Activated T-cell treated with anti-CD3 and anti-CD28 coated beads for 4 hours (primary cell): Measurements from ENCODE around the gene MAFB.

Experiments used
- DNase-seq: peaks from one replicate; pipeline ENCODE4 v3.0.0-alpha.2; 2020

The MAFB gene

DNA sequence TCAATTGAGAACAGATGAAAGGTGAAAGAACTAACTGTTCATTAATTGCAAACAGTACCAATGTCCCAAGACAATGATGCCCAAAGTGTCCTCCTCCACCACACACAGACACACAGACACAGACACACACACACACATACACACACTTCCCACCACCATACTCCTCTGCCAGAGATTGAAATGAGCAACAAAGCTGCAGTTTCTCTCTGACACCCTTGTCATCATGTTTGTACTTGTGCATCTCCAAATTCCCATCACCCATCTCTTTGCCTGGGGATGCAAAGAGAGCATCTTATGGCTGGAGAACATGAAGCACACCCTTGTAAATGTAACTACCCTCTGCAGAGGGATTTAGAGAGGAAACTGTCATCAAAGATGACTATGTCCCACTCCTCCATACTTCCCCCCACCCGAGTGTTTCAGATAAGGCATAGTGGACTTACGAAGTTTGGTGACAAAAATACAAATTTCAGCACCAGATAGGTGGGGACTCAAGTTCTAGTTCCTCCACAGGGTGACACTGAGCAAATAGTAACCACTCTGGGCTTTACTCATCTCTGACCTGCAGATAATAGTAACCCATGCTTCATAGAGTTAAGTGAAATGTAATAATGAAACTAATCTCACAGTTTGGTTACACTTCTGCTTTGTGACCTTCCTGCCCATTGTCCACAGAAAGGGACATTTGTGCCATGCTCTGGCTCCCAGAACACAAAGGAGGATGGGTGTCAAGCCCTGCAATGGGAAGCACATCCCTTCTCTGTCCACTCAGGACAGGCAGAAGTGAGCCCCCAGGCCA lies 8.7 kb downstream of the MAFB start:
- DNase-seq: no peak

DNA sequence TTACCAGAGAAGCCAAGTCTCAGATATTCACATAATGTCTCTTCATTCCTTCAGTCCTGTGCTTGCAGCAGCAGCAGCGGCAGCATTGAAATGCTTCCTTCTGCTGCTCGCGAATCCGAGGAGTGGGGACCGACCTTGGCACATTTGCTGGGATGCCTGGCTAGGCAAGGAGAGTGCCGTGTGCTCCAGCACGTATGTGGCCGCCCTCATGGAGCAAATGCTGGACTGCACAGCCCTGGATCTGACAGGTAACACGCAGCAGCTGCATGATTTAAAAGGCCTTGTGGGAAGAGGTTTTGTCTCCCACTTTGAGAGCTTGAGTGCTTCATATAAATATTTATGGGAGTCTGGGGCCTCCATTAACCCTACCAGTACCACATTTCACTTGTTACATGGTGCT lies 9.9 kb downstream of the MAFB start:
- no peak for DNase-seq

GRCh38 chr20:40678286-40678875 lies 10.7 kb downstream of the MAFB start:
- DNase-seq: no peak

- no peak for DNase-seq
These were observed 11.6 kb downstream of the MAFB start for GRCh38 chr20:40677343-40677924.

GRCh38 chr20:40676491-40677269 lies 12.4 kb downstream of the MAFB start:
- DNase-seq: no peak

DNA sequence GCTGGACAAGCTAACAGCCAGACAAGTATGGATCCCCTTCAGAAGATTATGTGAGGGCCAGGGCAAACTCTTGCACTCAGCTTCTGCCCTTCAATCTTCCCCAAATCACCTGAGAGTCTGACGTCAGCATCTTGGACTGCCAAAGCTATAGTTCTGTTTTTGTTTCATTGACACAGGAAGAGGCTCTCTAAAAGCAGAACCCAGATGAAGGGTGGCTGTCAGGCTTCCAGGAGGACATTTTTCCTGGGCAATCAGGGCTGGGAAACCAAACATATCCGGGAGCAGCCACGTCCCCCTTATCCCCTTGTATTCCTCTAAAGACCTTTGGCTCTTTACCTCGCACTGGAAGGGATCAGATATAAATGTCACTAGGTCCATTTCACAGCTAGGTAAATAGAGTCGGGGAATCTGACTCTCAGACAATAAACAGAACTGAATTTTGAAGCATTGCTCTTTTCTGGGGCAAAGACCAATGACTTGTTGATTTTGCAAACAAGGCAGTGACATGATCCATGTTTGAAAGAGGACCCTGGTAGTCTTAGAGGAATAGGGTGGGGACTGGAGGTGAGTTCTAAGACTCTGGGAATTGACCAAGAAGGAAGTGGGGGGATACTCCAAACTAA lies 13.3 kb downstream of the MAFB start:
- DNase-seq: no peak

- no peak for DNase-seq
These were observed 15.6 kb downstream of the MAFB start for GRCh38 chr20:40673442-40673841.

- no peak for DNase-seq
These were observed 16.9 kb downstream of the MAFB start for GRCh38 chr20:40672095-40672494.

DNA sequence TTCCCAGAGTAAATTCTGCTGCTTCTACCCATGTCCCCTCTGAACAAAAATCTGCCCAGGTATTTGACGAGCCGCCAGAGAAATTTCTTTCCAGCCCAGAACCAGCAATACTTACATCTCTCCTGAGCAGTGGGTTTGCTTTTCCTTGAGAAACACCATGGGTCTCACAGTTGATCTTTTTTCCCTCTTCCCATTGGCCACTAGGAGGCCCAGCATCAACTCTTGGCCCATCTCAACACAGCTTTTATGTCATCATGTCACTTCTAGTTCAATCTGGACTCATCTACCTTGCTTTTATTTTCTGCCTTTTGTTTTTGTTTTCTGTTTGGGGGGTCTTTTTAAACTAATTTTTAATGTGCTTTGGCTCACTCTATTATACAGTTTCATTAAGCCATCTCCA lies 18.8 kb downstream of the MAFB start:
- no peak for DNase-seq

GRCh38 chr20:40669692-40670091 lies 19.3 kb downstream of the MAFB start:
- DNase-seq: no peak

DNA sequence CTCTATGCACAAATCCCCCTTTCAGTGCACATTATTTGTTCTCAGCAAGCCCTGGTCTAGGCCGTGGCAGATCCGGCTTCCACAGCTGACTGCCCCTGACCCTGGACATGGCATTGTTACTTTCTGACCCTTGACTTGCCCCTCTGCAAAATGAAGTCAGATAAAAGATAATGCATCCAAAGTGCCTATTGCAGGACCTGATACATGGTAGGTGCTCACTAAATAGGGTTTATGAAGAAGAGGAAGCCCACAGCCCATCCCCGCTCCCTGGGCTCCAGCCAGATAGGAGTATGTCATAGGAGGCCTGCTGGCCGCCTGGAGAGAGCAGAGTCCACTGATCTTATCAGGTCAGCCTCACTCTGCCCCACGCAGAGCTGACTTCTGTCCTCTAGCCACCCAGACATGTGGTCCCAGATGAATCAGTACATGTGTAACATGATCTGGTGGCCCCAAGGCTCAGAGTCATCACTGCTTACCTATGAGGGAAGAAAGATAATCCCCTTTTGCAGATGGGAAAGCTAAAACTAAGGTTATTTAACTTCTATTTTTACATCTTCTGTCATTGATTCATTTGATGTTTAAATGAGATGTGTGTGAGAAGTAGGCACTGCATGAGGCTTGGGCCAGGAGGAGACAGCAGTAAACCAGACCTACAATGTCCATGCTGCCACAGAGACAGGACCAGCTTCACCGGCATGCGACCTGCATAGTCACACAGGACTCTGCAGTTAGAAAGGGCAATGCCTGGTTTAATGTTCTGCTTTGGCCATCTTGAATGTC lies 20.4 kb downstream of the MAFB start:
- no peak for DNase-seq

DNA sequence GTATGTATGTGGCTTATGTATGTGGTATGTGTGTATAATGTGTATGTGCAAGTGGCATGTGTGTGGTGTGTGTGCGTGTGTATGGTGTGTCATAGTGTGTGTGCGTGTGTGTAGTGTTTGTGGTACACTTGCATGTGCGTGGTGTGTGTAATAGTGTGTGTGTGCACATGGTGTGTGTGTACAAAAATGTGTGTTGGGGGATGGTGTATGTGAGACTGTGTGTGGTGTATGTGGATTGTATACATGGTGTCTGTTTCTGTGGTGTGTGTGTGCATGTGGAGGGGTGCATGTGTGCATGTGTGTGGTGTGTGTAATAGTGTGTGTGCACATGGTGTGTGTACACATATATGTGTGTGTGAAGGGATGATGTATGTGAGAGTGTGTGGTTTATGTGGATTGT lies 21.5 kb downstream of the MAFB start:
- DNase-seq: no peak

DNA sequence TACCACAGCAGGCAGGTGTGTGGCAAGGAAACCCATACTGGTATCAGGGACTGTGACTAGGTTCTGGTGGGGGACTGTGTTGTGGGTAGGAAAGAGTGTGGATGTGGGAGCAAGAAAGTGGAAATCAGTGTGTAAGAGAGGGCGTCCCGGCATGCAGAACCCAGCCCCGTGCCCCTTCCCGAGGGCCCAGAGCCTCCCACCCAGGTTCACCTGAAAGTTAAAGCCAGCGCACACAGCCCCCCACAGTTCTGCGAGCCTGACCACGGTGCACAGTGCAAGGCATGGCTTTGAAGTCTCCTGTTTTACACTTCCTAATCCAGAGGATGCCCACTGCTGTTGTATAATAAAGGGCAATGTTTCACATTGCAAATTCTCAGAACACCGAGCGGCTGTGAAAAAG lies 22.7 kb downstream of the MAFB start:
- DNase-seq: no peak

DNA sequence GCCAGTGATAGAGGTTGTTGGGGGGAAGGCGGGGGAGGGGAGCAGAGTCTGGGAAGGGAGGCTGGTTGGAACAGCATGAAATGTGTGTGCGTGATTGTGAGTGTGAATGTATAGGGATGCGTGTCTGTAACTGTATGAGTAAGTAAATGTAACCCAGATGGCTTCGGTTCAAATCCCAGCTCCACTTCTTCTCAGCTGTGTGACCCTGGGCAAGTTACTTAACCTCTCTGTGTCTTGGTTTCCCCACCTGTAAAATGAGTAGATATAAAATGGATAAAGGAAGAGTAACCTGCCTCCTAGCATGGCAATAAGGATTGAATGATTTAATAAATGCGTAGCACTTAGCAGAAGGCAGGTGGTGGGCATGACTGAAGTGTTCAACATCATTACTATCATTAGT lies 24.1 kb downstream of the MAFB start:
- DNase-seq: no peak

DNA sequence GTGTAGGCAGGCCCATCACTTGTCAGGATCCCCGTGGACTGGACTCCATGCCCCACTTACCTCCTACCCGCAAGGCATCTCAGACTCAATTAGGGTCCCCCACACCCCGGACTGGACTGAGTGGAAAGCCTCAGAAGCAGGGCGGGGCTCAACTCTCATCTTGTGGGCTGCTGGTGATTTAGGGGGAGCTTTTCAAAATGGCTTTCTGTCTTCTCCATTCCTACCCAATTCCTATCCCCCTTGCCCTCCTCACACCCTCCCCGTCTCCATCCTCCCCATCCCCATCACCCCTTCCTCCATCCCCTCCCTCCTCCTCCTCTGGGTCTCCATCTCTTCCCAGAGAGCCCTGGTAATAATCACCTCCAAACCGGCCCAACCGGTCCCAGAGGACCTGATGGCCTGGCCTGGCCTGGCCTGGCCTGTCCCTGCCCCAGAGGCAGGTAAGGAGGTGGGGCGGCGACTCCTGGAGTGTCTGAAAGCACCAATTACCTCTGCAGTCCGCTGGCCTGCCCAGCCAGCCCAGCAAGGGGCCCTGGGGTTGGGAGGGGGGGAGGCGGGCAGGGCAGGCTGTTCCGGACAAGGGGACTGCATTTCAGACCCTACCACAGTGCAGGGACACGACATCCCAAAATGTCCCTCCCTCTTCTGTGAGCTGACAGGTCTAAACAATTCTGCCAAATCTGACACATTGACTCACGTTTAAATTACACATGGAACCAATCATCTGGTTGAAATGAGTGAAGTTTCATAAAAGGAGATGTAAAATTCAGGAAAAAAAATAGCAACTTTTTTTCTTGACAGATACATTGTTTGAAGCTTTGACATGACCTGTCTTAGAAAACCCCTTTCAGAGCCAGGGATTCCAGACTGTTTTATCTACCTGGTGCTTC lies 24.8 kb downstream of the MAFB start:
- no peak for DNase-seq

DNA sequence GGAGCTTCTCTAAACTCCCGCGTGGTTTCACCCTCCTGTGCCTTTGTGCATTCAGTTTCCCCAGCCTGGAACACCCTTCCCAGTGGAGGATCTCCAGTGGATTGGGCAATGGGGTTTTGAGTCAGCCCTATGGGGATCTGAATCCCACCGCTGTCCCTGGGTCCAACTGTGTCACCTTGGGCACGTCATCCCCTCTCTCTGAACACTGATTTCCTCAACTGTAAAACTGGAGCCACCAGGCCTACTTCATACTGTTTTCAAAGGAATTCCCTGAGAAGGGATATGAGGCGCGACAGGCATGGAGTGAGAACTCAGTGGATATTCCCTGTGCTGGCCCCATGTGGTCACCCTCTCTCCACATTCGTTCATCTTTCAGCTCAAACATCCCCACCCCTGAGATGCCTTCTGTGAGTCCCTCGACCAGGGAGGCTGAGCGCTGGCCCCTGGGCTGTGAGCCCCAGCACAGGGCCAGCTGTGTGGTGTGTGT lies 25.7 kb downstream of the MAFB start:
- no peak for DNase-seq

- no peak for DNase-seq
These were observed 29.5 kb downstream of the MAFB start for GRCh38 chr20:40659567-40659966.

DNA sequence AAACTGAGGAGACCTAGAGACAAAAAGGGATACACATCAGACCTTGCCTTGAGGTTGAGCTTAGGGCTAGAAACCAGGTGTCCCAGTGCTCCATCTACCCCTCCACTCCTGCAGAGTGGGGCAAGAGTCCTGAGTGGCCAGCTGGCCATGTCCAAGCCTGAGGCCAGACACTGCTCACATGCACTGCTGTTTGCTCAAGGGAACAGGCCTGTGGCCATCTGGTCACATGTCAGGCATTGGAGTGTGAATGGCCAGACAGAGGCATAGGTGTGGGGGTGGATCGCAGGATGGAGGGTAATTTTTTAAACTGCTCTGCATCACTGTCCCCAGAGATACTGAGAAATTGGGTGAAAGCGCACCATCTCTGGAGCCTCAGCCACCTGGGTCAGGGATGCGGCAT lies 30.5 kb downstream of the MAFB start:
- DNase-seq: no peak

GRCh38 chr20:40657526-40657925 lies 31.5 kb downstream of the MAFB start:
- DNase-seq: no peak

DNA sequence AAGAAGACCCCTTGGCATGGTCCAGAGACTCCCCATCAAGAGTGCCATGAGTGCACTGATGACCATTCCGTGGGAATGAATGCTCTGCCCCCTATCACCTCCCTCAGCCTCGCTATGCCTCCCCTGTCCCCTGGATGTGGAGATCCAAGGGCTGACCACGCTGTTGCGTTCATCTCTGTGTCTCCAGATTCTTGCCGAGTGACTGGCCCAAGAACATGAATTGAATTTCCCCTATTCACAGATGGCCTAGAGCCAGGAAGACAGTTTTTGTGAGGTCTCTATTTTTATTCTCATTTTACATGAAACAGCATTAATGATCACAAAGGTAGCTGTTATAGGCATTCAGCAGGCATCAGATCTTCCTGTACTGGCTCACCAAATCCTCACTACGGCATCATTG lies 33.6 kb downstream of the MAFB start:
- no peak for DNase-seq

DNA sequence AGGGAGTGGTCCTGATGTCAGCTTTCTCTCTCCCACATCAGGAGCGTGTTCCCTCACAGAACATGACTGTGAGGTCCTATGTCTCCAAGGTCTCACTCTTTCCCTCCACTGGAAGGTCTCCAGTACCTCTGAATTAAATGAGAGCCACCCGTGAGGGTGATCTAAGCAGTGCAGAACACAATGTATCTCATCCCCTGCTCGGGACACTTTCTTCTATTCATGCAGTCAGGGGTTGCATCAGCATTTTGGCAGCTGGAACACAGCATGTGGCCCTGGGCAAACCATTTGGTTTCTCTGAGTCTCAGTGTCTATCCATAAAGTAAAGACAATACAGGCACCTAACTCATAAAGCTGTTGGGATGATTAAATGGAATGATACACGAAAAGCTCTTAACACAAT lies 34.2 kb downstream of the MAFB start:
- DNase-seq: no peak
